Suppressor macrophage treated with lipopolysaccharide for 1 hour (primary cell): Measurements from ENCODE around the gene ANO10.

Experiments
- DNase-seq, 3 donors: peaks; one replicate each; pipeline ENCODE4 v3.0.0-alpha.2; 2020 to 2022

The ANO10 gene

GRCh38 chr3:43410592-43410991, 211.2 kb downstream of the ANO10 start:
- DNase-seq = no peak

GRCh38 chr3:43409506-43409905, 212.3 kb downstream of the ANO10 start:
- DNase-seq = no peak

DNA sequence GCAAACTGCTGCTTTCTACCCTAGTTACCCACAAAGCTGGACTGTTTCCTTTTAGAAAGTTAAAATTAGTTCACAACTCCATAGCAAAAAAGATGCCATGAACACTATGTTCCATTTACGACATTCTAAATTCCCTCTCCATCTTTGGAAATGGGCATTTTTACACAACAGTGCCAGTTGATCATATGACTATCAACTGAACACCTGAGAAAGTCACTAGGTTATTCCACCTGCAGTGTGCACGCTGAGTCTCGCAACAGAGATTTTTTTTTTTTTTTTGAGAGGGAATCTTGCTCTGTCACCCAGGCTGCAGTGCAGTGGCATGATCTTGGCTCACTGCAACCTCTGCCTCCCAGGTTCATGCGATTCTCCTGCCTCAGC, 215.2 kb downstream of the ANO10 start:
- DNase-seq = no peak

- DNase-seq = peak; percentile 37 to 49 (median 43)
Observed at GRCh38 chr3:43405888-43406642, 215.7 kb downstream of the ANO10 start.

DNA sequence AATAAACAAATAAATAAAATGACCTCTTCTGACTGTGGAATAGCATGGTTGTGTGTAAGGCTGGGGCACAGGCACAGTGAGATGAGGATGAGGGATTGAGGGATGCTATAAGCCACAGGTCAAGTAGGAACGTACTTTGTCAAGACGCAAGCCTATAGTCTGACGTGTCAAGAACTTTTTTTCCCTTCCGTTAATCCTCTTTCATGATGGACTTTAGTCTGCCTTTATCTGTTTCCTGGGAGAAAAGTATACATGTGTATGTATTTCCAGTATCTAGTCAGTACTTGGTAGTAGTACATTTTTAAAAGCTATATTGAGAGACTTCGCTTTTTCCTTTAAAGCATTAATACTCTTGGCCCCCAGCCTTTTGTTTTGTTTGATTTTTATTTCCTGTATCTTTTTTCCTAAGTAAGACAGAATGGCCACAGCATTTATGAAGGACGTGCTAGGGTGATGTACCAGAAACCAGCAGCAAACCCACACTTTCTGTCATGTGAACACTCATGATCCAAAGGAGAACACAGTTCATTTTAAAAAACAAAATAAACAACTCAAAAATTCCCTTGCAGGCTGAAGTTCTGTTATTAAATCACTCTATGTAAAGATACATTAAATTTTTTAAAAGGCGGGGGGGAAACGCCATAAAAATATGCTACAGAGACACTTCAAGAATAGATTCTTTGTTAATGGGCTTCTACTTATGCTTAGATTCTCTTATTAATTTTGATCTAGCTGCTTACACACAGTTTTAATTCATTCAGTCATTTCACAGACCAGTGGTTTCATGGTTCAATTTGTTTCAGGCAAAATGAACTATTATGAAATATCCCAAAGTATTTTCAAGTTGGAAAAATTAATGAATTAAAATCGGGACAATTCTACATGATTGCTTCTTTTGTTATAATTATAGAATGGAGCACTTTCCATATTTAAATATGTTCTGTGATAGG, 220.8 kb downstream of the ANO10 start:
- no peak for DNase-seq

DNA sequence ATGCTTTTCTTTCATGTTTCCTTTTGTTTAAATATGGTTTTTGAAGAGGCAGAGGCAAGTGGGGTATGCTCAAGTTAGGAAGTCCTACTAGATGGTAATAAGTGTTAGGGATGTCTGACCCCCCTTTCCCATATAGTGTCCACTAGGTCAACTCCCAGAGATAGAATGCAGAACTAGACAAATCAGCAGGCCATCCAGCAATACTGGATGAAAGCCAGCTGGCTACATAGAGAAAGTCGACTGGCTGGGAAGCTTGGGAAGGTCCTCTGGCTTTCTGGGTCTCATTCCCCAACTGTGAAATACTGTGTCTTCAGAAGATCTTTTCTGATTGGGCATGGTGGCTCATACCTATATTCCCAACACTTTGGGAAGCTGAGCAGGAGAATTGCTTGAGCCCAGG, 221.6 kb downstream of the ANO10 start:
- DNase-seq = no peak

DNA sequence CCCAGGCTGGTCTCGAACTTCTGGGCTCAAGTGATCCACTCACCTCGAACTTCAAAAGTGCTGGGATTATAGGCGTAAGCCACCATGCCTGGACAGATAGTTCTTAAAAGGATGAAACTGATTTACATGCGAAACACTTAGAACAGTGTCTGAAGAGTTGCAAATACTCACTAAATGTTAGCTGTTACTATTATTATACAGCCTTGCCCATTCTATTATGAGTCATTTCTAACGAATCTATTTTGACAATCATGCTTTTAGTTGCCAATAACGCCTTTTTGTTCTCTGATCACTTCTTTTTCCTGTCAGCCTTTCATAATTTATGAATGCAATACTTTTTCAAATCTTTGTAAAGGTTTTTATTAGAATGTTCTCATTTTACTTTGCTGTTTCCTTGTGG, 222.8 kb downstream of the ANO10 start:
- no peak for DNase-seq

DNA sequence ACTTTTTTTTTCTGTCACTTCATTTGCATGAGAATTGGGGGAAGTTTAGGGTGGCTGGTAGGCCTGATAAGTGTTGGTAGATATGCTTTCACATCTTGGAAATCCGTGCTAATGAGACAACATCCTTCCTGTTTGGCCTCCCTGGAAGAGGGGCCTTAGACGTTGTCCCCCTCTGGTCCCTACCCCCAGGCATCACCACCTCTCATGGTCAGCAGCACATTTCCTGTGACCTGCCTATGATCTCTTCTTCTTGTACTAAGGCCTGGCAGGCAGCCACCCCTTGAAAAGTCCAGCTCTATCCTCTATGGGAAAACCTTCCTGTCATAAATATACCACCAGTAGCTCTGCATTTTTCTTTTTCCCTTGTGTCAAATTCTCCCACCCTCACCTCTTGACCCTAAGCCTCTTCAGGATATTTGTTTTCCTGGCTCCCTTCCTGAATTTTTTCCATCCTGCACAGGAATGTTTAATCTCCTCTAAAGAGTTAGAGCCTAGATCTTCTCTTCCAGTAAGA, 227.7 kb downstream of the ANO10 start:
- DNase-seq = no peak

DNA sequence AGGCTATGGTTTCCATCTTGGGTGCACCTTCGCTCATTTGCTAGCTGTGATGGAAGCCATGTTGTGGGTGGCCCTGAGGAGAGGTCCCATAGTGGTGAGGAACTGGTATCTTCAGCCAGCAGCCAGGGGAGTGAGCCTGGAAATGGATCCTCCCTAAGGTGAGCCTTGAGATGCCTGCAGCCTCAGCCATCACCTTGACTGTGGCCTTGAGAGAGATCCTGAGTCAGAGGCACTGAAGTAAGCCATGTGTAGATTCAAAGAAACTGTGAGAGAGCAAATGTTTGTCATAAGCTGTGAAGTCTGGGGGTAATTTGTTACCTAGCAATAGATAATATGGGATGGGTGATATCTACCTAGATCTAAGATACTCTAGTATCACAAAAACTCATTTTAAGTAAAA, 230.2 kb downstream of the ANO10 start:
- DNase-seq = no peak

DNA sequence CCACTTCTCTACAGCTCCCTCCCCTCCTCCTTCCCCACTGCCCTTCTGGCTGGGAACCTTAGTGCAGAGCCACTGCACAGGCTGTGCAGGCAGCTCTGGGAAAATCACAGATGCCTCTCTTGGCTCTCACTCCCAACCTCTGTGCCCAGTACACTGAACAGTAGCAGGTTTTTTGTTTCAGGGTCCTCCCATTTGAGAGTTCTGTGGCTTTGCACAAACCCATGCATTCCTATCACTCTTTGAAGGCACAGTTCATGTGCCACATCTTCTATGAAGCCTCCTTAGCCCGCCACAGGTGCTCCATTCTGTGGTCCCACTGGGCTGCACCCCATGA, 231.6 kb downstream of the ANO10 start:
- DNase-seq = no peak

GRCh38 chr3:43389388-43390254, 232.2 kb downstream of the ANO10 start:
- peak; percentile 80 to 91 (median 91) for DNase-seq

DNA sequence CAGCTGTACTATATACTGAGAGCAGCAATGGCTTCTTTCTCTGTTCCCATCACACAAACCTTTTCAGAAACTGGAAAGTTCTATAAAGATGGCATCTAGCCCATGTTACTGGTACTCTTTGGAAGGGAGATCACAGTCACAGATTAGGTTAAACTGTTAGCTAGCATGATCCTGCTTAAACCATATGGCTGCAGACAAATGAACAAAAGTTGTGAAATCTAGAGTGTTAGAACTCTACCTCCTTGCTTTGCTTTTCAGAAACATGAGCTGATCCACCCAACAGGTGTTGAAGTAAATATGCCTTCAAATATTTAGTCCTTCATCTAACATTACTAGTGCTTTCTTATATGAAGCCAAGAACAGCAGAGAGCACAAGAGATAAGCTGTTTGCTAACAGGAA, 232.9 kb downstream of the ANO10 start:
- no peak for DNase-seq

DNA sequence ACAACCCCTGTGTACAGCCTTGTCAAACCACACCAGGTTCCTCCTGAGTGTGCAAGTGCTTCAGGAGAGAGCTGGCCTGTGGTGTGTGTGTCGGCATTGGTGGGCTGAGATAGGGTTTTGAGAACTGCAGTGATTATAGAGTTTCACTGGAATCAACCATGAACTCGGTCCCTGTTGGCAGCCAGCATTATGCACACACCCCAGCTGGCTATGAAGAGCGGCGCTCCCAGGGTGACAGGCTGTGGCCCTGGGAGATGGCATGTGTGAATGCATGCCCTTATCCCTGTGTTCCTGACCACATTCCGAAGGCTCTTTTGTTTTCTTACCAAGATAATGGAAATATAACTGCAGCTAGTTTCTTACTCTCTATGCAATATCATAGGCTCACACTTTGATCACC, 233.6 kb downstream of the ANO10 start:
- DNase-seq = no peak

- DNase-seq = no peak
Observed at GRCh38 chr3:43379343-43379742, 242.5 kb downstream of the ANO10 start.

- peak; percentile 31 to 56 (median 38) for DNase-seq
Observed at GRCh38 chr3:43378066-43378935, 243.5 kb downstream of the ANO10 start.

DNA sequence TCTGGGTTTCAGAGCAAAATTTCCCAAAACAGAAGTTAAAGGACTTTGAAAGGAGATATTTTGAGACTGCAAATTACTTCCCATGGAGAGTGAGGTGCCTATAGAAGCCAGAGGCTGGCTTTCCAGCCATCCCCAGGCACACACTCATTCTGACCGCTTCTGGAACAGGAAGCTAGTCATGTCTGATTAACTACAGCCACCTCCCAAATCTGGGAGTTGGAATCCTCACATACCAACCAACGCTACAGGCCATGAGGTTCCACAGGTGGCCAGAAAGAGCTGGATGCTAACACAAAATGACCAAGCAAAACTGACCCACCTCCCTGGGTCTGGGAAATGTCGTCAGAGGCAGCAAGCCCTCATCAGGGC, 248.3 kb downstream of the ANO10 start:
- DNase-seq = no peak

- DNase-seq = peak in 2 of 3 donors; percentile 47 to 52
Observed at GRCh38 chr3:43372809-43373559, 248.8 kb downstream of the ANO10 start.

DNA sequence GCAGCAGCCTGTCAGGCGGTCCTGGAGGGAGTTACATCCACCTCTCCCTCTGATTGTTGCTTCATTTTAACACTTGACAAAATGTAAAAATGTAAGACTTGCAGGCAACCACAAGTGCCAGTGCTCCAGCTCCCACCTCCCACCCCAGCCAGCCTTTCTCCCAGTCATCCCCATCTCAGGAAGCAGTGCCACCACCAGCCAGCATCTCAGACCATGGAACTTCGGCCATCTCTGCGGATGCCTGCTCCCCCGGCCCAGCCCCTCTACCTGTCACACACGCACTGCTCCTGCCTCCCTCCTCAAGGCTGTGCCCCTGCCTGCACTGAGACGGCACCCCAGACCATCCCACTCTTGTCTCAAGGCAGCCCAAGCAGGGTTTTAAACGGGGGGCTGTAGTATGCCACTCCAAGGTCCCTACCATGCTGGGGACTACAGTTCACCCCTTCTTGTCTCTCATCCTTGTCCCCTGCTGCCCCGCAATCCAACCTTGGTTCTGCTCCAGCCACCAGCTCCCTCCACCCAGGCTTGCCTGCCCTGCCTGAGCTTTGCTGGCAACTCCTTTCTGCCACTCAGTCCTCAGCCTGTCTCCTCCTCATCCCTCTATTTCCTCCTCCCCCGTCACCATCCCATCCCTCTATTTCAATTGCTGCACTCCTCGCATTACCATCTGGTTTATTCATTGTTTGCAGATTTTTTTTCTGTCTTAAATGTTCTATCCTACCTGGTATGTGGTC, 249.6 kb downstream of the ANO10 start:
- DNase-seq = no peak

DNA sequence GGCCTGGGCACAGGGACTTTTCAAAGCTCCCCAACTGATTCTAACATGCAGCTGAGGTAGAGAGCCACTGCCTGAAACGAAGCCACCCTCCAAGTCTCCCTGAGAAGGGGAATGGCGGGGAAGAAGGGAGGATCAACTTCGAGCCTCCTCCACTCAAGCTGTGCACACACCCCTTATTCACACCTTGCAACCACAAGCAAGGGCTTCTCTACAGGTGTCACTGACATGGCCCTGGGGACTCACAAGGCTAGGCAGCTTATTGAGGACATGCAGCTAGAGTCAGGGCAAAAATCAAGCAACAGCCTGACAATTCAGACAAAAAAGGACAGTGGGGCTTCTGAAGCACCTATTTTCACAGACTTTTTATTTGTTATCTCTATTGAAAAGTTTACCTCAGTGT, 250.3 kb downstream of the ANO10 start:
- no peak for DNase-seq

DNA sequence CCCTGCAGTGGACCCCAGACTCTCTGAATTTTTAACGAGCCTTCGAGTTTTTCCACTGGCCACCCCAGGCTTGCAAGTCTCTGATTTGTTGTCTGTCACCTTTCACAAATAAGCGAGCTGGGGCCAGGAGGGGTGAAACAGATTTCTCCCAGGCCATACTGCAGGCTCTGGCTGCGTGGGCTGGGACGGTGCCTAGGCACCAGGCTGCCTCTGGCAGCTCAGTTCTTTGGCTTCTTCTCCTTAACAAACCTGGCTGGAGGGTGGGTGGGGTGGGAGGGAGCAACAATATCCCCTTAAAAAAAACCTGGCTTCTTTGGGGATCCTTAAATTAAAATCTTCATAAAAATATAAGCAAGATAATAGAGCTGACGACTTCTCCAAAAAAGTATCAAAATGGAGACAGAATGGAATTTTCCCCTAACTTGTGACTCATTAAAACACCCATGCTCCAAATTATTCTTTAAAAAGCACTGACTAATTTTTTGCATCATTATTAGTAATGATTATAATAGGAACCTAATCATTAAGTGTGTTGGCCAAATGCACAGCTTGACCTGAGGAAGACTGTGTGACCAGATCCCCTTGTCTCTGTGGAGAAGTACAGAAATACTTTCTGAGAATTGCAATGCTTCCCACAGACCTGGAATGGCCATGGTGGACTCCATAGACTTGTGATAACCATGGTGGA, 251.4 kb downstream of the ANO10 start:
- peak; percentile 32 to 88 (median 83) for DNase-seq
